ENCODE measurements around the gene CLIP2. TPM values are rescaled to one million over a fixed set of nuclear protein-coding genes. Genes with fewer than 3 reads are reported as not detected.

Gene CLIP2
- total RNA-seq, 1 donor from 2014 or later = 7.4 TPM

- H3K27me3 ChIP-seq (ENCODE audit: low read depth) = no peaks in the 10 kb centered on the region
- H3K4me3 ChIP-seq = no peak overlapping the region
- intact Hi-C loops (cut with micrococcal nuclease) = no loop called here
- no peaks in the 10 kb centered on the region for H3K9me3 ChIP-seq (replicated peaks)
- DNase-seq = no peak
- no peak for TF ChIP-seq CTCF (IDR thresholded peaks at IDR 0.05; ENCODE audit: borderline replicate concordance)
- no peaks in the 10 kb centered on the region for H3K36me3 ChIP-seq
- H3K27ac ChIP-seq (replicated peaks) = peak overlapping the region; percentile 96
- peaks cover 41% of the 10 kb centered on the region for H3K4me1 ChIP-seq
Observed at GRCh38 chr7:74256491-74257408, 32.5 kb upstream of the CLIP2 start.

- intact Hi-C loops (cut with micrococcal nuclease) = no loop called here
- Histone ChIP-seq H3K27me3 (ENCODE audit: low read depth) (no peaks in the 10 kb centered on the region), H3K27ac (replicated peaks) (no peak overlapping the region), H3K4me3 (no peak overlapping the region), H3K9me3 (replicated peaks) (no peaks in the 10 kb centered on the region), H3K36me3 (no peaks in the 10 kb centered on the region), H3K4me1 (peaks cover 31% of the 10 kb centered on the region)
- no peak for DNase-seq
- TF ChIP-seq CTCF (IDR thresholded peaks at IDR 0.05; ENCODE audit: borderline replicate concordance) = no peak
Observed at GRCh38 chr7:74258639-74259038, 30.6 kb upstream of the CLIP2 start.

DNA sequence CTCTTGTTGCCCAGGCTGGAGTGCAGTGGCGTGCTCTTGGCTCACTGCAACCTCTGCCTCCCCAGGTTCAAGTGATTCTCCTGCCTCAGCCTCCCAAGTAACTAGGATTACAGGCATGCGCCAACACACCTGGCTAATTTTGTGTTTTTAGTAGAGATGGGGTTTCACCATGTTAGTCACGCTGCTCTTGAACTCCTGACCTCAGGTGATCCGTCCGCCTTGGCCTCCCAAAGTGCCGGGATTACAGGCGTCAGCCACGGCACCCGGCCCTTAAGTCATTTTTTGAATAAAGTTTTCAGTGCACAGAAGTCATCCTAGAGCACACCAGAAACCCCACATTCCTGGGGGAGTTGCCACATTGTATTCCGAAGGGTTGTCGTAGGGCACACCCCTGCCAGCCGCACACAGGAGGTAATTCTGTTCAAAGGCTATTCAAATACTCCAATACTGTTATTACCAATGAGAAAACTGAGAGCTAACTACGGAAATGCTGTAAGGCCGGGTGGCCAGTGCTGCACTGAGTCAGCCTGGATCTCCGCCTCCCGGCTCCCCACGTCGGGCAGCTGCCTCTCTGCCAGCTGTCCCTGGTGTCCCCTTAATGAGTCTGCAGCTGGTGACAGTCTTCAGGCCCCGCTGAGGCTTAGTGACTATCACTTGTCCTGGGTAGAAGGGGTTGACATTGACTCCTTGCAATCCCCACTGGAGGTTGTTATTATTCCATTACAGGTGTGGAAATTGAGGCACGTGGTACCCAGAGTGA is 26.4 kb upstream of the CLIP2 start:
- H3K4me3 ChIP-seq = no peak overlapping the region
- no peak overlapping the region for H3K27ac ChIP-seq (replicated peaks)
- DNase-seq = no peak
- H3K36me3 ChIP-seq = no peaks in the 10 kb centered on the region
- no peaks in the 10 kb centered on the region for H3K9me3 ChIP-seq (replicated peaks)
- H3K4me1 ChIP-seq = no peaks in the 10 kb centered on the region
- no peaks in the 10 kb centered on the region for H3K27me3 ChIP-seq (ENCODE audit: low read depth)
- intact Hi-C loops (cut with micrococcal nuclease) = no loop called here
- no peak for TF ChIP-seq CTCF (IDR thresholded peaks at IDR 0.05; ENCODE audit: borderline replicate concordance)

DNA sequence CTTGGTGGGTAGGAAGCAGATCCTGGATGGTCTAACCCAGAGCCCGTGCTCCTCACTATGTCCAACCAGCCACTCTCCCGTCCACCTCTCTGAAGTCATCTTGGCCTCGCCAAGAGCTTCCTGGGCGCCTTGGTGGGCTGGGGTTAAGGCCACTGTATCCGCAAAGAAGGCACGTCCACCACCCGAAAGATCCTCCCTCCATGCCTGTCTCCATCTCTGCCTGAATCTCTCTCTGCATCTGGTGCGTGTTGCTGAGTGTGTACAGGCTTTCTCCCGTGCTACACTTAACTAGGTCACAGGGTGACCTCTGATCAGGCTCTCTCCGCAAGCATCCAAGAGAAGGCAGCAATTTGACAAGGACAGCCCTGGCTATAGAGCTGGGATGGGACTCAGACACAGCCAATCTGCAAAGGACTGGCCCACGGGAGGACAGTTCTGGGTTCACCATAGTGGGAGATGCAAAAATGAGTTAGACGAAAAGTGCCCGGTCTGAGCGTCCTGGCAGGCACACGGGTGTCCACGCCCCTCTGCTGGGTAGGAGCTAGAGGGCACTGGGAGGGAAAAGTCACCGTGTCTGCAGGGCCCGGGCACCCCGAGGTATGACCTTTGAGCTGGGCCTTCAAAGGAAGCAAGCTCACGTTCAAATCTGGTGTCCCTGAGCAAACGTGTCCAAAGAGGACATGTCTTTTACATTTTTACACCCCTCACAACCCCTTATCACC is 25.6 kb upstream of the CLIP2 start:
- Histone ChIP-seq H3K9me3 (replicated peaks) (no peaks in the 10 kb centered on the region), H3K4me3 (no peak overlapping the region), H3K27ac (replicated peaks) (no peak overlapping the region), H3K27me3 (ENCODE audit: low read depth) (no peaks in the 10 kb centered on the region), H3K36me3 (no peaks in the 10 kb centered on the region), H3K4me1 (no peaks in the 10 kb centered on the region)
- intact Hi-C loops (cut with micrococcal nuclease) = no loop called here
- TF ChIP-seq CTCF (IDR thresholded peaks at IDR 0.05; ENCODE audit: borderline replicate concordance) = no peak
- DNase-seq = no peak

- Histone ChIP-seq H3K27ac (replicated peaks) (no peak overlapping the region), H3K9me3 (replicated peaks) (no peaks in the 10 kb centered on the region), H3K4me1 (peaks cover 7% of the 10 kb centered on the region), H3K27me3 (ENCODE audit: low read depth) (no peaks in the 10 kb centered on the region), H3K36me3 (no peaks in the 10 kb centered on the region), H3K4me3 (no peak overlapping the region)
- intact Hi-C loops (cut with micrococcal nuclease) = no loop called here
- DNase-seq = no peak
- TF ChIP-seq CTCF (IDR thresholded peaks at IDR 0.05; ENCODE audit: borderline replicate concordance) = no peak
Observed at GRCh38 chr7:74266191-74266963, 22.8 kb upstream of the CLIP2 start.
